Fibroblast of pulmonary artery (primary cell): Measurements from ENCODE around the gene MFAP2.
A peak's percentile ranks its signal among the peaks of the same experiment; 100 is the strongest.

ENCODE experiments used
- DNase-seq: peaks from one replicate; pipeline ENCODE4 v3.0.0-alpha.2; 2010; ENCODE audit warnings: low read depth
- H3K4me3 ChIP-seq: replicated peaks from 2 replicates; pipeline ENCODE4 v1.5.1; 2011; ENCODE audit warnings: low read depth, mild to moderate bottlenecking, control low read depth, low read length, moderate library complexity
- CTCF ChIP-seq: IDR thresholded peaks from 2 replicates; pipeline ENCODE4 v1.5.1; 2011; ENCODE audit warnings: mild to moderate bottlenecking, control low read depth, low read length, inconsistent platforms; ENCODE audit errors: missing control alignments

The MFAP2 gene

GRCh38 chr1:16999863-17000262, 19.4 kb upstream of the MFAP2 start:
- peak; percentile 7 for TF ChIP-seq CTCF
- DNase-seq: no peak
- no peak overlapping the region for H3K4me3 ChIP-seq

GRCh38 chr1:16998589-16998988, 18.2 kb upstream of the MFAP2 start:
- no peak for TF ChIP-seq CTCF
- peak; percentile 38 for DNase-seq
- H3K4me3 ChIP-seq: no peak overlapping the region

GRCh38 chr1:16996845-16997244, 16.4 kb upstream of the MFAP2 start:
- TF ChIP-seq CTCF: no peak
- DNase-seq: no peak
- H3K4me3 ChIP-seq: no peak overlapping the region

GRCh38 chr1:16993521-16994038, 13.2 kb upstream of the MFAP2 start:
- no peak for TF ChIP-seq CTCF
- no peak for DNase-seq
- no peak overlapping the region for H3K4me3 ChIP-seq

- no peak overlapping the region for H3K4me3 ChIP-seq
- no peak for DNase-seq
- no peak for TF ChIP-seq CTCF
Measured at GRCh38 chr1:16992675-16993074, 12.3 kb upstream of the MFAP2 start.

- no peak for TF ChIP-seq CTCF
- DNase-seq: no peak
- H3K4me3 ChIP-seq: no peak overlapping the region
Measured at GRCh38 chr1:16992102-16992501, 11.7 kb upstream of the MFAP2 start.

- no peak for TF ChIP-seq CTCF
- no peak for DNase-seq
- H3K4me3 ChIP-seq: no peak overlapping the region
Measured at GRCh38 chr1:16991571-16991970, 11.2 kb upstream of the MFAP2 start.
